PC-9 (cell line): ENCODE measurements around the gene CACNA2D4.

Source experiments
- CTCF ChIP-seq: fragments of 200-600 bp; sonication (generic); conservative IDR thresholded peaks from 2 replicates; pipeline ENCODE4 v1.6.1; 2017; ENCODE audit warnings: mixed run types, antibody characterized with exemption, mild to moderate bottlenecking, moderate library complexity
- EZH2 ChIP-seq: fragments of 200-600 bp; sonication (generic); IDR thresholded peaks from 2 replicates; pipeline ENCODE4 v1.8.0; 2017; ENCODE audit warnings: antibody characterized with exemption, low read depth

DNA sequence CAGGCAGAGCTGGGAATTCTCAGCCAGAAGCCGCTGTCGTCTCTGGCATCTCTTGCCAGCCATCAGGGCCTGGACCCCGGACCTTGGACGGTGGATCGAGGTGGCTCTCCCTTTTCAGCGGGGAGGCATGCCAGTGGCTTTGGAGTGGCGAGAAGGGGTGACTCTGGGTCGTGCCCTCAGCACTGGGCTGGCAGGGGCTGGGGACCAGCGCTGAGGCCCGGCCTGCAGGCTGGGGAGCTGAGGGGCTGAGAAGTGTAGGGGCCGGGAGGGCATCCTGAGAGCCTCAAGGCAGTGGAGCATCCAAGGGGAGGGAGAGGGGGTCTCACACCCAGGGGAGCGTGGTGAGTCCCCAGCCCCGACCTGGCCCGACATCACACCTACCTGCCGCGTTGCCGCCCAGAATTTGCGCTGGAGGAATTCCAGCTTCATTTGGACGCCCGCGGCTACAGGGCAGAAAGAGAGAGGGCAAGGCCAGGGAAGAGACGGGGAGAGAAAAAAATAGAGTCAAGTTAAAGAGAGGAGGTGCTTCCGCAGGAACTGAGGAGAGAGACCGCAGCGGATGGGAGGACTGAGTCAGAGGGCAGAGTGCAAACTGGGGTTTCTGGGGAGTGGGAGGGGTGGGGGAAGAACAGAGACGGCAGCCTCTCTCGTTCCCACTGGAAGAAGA, 107.0 kb downstream of the CACNA2D4 start:
- no peak for TF ChIP-seq CTCF
- no peak for TF ChIP-seq EZH2
